ENCODE data around the gene HBG2.

HBG2 gene

DNA sequence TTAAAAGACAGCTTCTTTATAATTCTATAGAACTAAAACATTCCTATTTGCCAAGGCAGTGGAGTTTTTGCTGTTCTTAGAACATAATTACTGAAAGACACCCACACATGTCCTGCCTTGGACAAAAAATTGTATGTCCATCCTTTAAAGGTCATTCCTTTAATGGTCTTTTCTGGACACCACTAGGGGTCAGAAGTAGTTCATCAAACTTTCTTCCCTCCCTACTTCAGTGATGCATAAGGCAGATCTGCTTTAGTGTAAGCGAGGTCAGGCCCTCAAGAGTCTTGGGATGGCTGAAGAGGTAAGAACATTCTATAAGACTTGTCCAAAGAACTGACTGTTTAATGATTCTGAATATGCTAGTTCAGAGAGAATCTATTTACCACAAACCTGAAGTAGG lies 49.8 kb downstream of the HBG2 start:
- H3K9me3 Mint-ChIP-seq (ENCODE audit: low read depth) = no peaks in the 10 kb centered on the region
- no peak overlapping the region for H3K4me3 Mint-ChIP-seq
- H3K27ac Mint-ChIP-seq = no peak overlapping the region
- H3K36me3 Mint-ChIP-seq = no peaks in the 10 kb centered on the region
- H3K27me3 Mint-ChIP-seq = no peaks in the 10 kb centered on the region
- H3K4me1 Mint-ChIP-seq (ENCODE audit: low read depth) = no peaks in the 10 kb centered on the region

DNA sequence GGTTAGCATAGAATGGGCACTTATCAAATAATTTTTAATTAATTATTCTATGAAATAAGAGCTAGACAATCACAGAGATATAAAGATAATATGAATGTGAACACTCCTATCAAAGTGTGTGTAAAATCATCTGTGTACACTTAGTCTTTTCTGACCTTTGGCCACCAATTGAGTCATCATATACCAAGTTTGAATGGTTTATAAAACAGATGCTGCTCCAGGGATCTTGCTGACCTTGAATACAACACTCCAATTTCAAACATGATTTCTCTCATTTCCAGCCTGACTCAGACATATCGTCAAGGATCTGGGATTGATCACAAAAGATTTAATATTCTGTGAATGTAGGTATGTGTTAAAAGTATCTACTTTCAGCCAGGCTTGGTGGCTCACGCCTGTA lies 51.2 kb downstream of the HBG2 start:
- no peaks in the 10 kb centered on the region for H3K4me1 Mint-ChIP-seq (ENCODE audit: low read depth)
- no peaks in the 10 kb centered on the region for H3K9me3 Mint-ChIP-seq (ENCODE audit: low read depth)
- H3K4me3 Mint-ChIP-seq = no peak overlapping the region
- no peaks in the 10 kb centered on the region for H3K36me3 Mint-ChIP-seq
- H3K27me3 Mint-ChIP-seq = no peaks in the 10 kb centered on the region
- H3K27ac Mint-ChIP-seq = no peak overlapping the region

Measured in activated naive CD8-positive, alpha-beta T cell (primary cell).